GM18511 (cell line): ENCODE results near the gene SRRT.

Source experiments
- ATAC-seq: cut with Tn5 transposase; IDR thresholded peaks from one replicate; pipeline ENCODE4 v1.9.1; 2021; ENCODE audit warnings: mild to moderate bottlenecking, moderate library complexity; ENCODE audit not compliant: unreplicated experiment

Gene SRRT

GRCh38 chr7:100879685-100880261 is 4.9 kb downstream of the SRRT start:
- no peak for ATAC-seq

GRCh38 chr7:100880645-100881044 is 5.7 kb downstream of the SRRT start:
- no peak for ATAC-seq

- ATAC-seq = no peak
These were observed 6.2 kb downstream of the SRRT start for GRCh38 chr7:100881136-100881535.

GRCh38 chr7:100882201-100882600 is 7.3 kb downstream of the SRRT start:
- ATAC-seq = no peak

- no peak for ATAC-seq
These were observed 8.1 kb downstream of the SRRT start for GRCh38 chr7:100882785-100883526.

- ATAC-seq = no peak
These were observed 10.0 kb downstream of the SRRT start for GRCh38 chr7:100884736-100885439.

GRCh38 chr7:100885440-100886141 is 10.7 kb downstream of the SRRT start:
- ATAC-seq = no peak

- ATAC-seq = no peak
These were observed 11.4 kb downstream of the SRRT start for GRCh38 chr7:100886142-100886935.

- ATAC-seq = peak; percentile 2
These were observed 12.1 kb downstream of the SRRT start for GRCh38 chr7:100886936-100887515.

- ATAC-seq = peak; percentile 47
These were observed 12.8 kb downstream of the SRRT start for GRCh38 chr7:100887516-100888290.

GRCh38 chr7:100888291-100888987 is 13.5 kb downstream of the SRRT start:
- no peak for ATAC-seq

GRCh38 chr7:100888988-100889750 is 14.3 kb downstream of the SRRT start, which contains the start of gene UFSP1:
TSS of gene UFSP1 (minus strand) at chr7:100889715. CDS start at chr7:100889271, 444 bp downstream.
- ATAC-seq = peak; percentile 40

GRCh38 chr7:100890653-100891567 is 16.0 kb downstream of the SRRT start:
- ATAC-seq = no peak

GRCh38 chr7:100891568-100892247 is 16.8 kb downstream of the SRRT start:
- no peak for ATAC-seq

GRCh38 chr7:100892364-100893317 is 17.7 kb downstream of the SRRT start:
- ATAC-seq = no peak
